ENCODE measurements around the gene DHDDS. TPM values are rescaled to one million over a fixed set of nuclear protein-coding genes. Genes with fewer than 3 reads are reported as not detected.

The DHDDS gene
- total and polyA plus RNA-seq, 2 of the 13 experiments (the other 11 are each of a cell fraction or from before 2014, with no cell fraction given), result 18.9 to 28.3 TPM

GRCh38 chr1:26408604-26409003 is 23.5 kb upstream of the DHDDS start (continued):
- peak; percentile 99 for TF ChIP-seq PRDM4 (CRISPR knock-in tag; IDR thresholded peaks at IDR 0.05; ENCODE audit: borderline replicate concordance)
- TF ChIP-seq SRF (IDR thresholded peaks at IDR 0.05; ENCODE audit: low read depth, low read length), result no peak
- TF ChIP-seq ZNF317 (CRISPR knock-in tag; IDR thresholded peaks at IDR 0.05), result peak; percentile 97
- TF ChIP-seq ZNF784 (CRISPR knock-in tag; IDR thresholded peaks at IDR 0.05; ENCODE audit: borderline replicate concordance), result peak; percentile 100
- TF ChIP-seq EZH2 (conservative IDR thresholded peaks at IDR 0.05; ENCODE audit: low read depth, low read length), result no peak
- TF ChIP-seq ZNF629 (CRISPR knock-in tag; conservative IDR thresholded peaks at IDR 0.05), result peak; percentile 84
- TF ChIP-seq SMARCE1 (IDR thresholded peaks at IDR 0.05; ENCODE audit: borderline replicate concordance), result no peak
- TF ChIP-seq XBP1 (CRISPR knock-in tag; IDR thresholded peaks at IDR 0.05), result peak; percentile 100
- TF ChIP-seq GZF1 (CRISPR knock-in tag; IDR thresholded peaks at IDR 0.05), result peak; percentile 97
- peak; percentile 97 for TF ChIP-seq PRDM10 (CRISPR knock-in tag; IDR thresholded peaks at IDR 0.05; ENCODE audit: low read depth)
- TF ChIP-seq GLMP (CRISPR knock-in tag; IDR thresholded peaks at IDR 0.05; ENCODE audit: borderline replicate concordance), result peak; percentile 99
- peak; percentile 96 for TF ChIP-seq TARDBP (CRISPR knock-in tag; IDR thresholded peaks at IDR 0.05)
- peak; percentile 100 for TF ChIP-seq NFKB2 (CRISPR knock-in tag; IDR thresholded peaks at IDR 0.05; ENCODE audit: borderline replicate concordance)
- peak; percentile 96 for TF ChIP-seq HIVEP1 (CRISPR knock-in tag; IDR thresholded peaks at IDR 0.05)
- TF ChIP-seq TMF1 (CRISPR knock-in tag; IDR thresholded peaks at IDR 0.05; ENCODE audit: low read depth), result peak; percentile 100
- TF ChIP-seq NR2C2 (CRISPR knock-in tag; IDR thresholded peaks at IDR 0.05; ENCODE audit: borderline replicate concordance), result peak; percentile 75
- TF ChIP-seq ZNF839 (CRISPR knock-in tag; IDR thresholded peaks at IDR 0.05; ENCODE audit: borderline replicate concordance), result peak; percentile 100
- peak; percentile 100 for TF ChIP-seq ZNF510 (CRISPR knock-in tag; IDR thresholded peaks at IDR 0.05; ENCODE audit: low read depth)
- peak; percentile 99 for TF ChIP-seq ZFP1 (CRISPR knock-in tag; IDR thresholded peaks at IDR 0.05)
- TF ChIP-seq ZBTB33 (CRISPR knock-in tag; IDR thresholded peaks at IDR 0.05), result peak; percentile 92
- TF ChIP-seq ZC3H4 (CRISPR knock-in tag; IDR thresholded peaks at IDR 0.05; ENCODE audit: borderline replicate concordance), result peak; percentile 99
